ENCODE data around the gene OLA1. TPM values are rescaled to one million over a fixed set of nuclear protein-coding genes. Genes with fewer than 3 reads are reported as not detected.

The OLA1 gene
- total and polyA plus RNA-seq, 9 of the 15 experiments (the other 6 are each of a cell fraction or from before 2014, with no cell fraction given), result 208 to 353 (median 225) TPM

- TF ChIP-seq ZNF609 (CRISPR knock-in tag; IDR thresholded peaks at IDR 0.05; ENCODE audit: borderline replicate concordance) (no peak), TEAD4 (IDR thresholded peaks at IDR 0.05; ENCODE audit: low read length) (peak; percentile 99), TEAD4 (CRISPR knock-in tag; IDR thresholded peaks at IDR 0.05; ENCODE audit: borderline replicate concordance) (no peak), CCNT2 (IDR thresholded peaks at IDR 0.05; ENCODE audit: borderline replicate concordance, extremely low read depth, insufficient read length, low read depth, low read length) (peak; percentile 46), CAMTA2 (CRISPR knock-in tag; conservative IDR thresholded peaks at IDR 0.05) (no peak), MECOM (CRISPR knock-in tag; IDR thresholded peaks at IDR 0.05) (no peak), FOXK2 (conservative IDR thresholded peaks at IDR 0.05 in 1 of 2, IDR thresholded peaks at IDR 0.05 in 1 of 2; ENCODE audit: low read depth in 2 of 2) (peak in 1 of 2 experiments; percentile 70; a peak in 3 of 4 replicates), ZNF76 (CRISPR knock-in tag; IDR thresholded peaks at IDR 0.05; ENCODE audit: borderline replicate concordance) (no peak), CTBP1 (IDR thresholded peaks at IDR 0.05; ENCODE audit: borderline replicate concordance) (0 out of 2 replicates have a peak, but pooled peaks have one; percentile 31), ELF1 (tag; IDR thresholded peaks at IDR 0.05) (no peak)
- TF ChIP-seq, protein P1, sequence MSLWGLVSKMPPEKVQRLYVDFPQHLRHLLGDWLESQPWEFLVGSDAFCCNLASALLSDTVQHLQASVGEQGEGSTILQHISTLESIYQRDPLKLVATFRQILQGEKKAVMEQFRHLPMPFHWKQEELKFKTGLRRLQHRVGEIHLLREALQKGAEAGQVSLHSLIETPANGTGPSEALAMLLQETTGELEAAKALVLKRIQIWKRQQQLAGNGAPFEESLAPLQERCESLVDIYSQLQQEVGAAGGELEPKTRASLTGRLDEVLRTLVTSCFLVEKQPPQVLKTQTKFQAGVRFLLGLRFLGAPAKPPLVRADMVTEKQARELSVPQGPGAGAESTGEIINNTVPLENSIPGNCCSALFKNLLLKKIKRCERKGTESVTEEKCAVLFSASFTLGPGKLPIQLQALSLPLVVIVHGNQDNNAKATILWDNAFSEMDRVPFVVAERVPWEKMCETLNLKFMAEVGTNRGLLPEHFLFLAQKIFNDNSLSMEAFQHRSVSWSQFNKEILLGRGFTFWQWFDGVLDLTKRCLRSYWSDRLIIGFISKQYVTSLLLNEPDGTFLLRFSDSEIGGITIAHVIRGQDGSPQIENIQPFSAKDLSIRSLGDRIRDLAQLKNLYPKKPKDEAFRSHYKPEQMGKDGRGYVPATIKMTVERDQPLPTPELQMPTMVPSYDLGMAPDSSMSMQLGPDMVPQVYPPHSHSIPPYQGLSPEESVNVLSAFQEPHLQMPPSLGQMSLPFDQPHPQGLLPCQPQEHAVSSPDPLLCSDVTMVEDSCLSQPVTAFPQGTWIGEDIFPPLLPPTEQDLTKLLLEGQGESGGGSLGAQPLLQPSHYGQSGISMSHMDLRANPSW (CRISPR knock-in tag; IDR thresholded peaks at IDR 0.05), result no peak
- TF ChIP-seq, protein P2, sequence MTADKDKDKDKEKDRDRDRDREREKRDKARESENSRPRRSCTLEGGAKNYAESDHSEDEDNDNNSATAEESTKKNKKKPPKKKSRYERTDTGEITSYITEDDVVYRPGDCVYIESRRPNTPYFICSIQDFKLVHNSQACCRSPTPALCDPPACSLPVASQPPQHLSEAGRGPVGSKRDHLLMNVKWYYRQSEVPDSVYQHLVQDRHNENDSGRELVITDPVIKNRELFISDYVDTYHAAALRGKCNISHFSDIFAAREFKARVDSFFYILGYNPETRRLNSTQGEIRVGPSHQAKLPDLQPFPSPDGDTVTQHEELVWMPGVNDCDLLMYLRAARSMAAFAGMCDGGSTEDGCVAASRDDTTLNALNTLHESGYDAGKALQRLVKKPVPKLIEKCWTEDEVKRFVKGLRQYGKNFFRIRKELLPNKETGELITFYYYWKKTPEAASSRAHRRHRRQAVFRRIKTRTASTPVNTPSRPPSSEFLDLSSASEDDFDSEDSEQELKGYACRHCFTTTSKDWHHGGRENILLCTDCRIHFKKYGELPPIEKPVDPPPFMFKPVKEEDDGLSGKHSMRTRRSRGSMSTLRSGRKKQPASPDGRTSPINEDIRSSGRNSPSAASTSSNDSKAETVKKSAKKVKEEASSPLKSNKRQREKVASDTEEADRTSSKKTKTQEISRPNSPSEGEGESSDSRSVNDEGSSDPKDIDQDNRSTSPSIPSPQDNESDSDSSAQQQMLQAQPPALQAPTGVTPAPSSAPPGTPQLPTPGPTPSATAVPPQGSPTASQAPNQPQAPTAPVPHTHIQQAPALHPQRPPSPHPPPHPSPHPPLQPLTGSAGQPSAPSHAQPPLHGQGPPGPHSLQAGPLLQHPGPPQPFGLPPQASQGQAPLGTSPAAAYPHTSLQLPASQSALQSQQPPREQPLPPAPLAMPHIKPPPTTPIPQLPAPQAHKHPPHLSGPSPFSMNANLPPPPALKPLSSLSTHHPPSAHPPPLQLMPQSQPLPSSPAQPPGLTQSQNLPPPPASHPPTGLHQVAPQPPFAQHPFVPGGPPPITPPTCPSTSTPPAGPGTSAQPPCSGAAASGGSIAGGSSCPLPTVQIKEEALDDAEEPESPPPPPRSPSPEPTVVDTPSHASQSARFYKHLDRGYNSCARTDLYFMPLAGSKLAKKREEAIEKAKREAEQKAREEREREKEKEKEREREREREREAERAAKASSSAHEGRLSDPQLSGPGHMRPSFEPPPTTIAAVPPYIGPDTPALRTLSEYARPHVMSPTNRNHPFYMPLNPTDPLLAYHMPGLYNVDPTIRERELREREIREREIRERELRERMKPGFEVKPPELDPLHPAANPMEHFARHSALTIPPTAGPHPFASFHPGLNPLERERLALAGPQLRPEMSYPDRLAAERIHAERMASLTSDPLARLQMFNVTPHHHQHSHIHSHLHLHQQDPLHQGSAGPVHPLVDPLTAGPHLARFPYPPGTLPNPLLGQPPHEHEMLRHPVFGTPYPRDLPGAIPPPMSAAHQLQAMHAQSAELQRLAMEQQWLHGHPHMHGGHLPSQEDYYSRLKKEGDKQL (CRISPR knock-in tag; IDR thresholded peaks at IDR 0.05; ENCODE audit: borderline replicate concordance), result no peak
- TF ChIP-seq, protein P3, sequence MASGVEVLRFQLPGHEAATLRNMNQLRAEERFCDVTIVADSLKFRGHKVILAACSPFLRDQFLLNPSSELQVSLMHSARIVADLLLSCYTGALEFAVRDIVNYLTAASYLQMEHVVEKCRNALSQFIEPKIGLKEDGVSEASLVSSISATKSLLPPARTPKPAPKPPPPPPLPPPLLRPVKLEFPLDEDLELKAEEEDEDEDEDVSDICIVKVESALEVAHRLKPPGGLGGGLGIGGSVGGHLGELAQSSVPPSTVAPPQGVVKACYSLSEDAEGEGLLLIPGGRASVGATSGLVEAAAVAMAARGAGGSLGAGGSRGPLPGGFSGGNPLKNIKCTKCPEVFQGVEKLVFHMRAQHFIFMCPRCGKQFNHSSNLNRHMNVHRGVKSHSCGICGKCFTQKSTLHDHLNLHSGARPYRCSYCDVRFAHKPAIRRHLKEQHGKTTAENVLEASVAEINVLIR (CRISPR knock-in tag; IDR thresholded peaks at IDR 0.05), result no peak
Measured at GRCh38 chr2:174074831-174075230, 173.5 kb downstream of the OLA1 start (continued).

Data from K562 (cell line).